GM18511 (cell line): Measurements from ENCODE around the gene ATCAY.
"Not testable (repeated sequence)": the region's sequence is repeated elsewhere in the genome, so short reads cannot be mapped to it uniquely, and the experiment has no call there.

Experiments used
- ATAC-seq: cut with Tn5 transposase; IDR thresholded peaks from one replicate; pipeline ENCODE4 v1.9.1; 2021; ENCODE audit warnings: mild to moderate bottlenecking, moderate library complexity; ENCODE audit not compliant: unreplicated experiment

The ATCAY gene

GRCh38 chr19:3852614-3853254, 27.8 kb upstream of the ATCAY start:
- ATAC-seq = no peak

- ATAC-seq = no peak
These were observed 25.2 kb upstream of the ATCAY start for GRCh38 chr19:3855320-3855719.

- no peak for ATAC-seq
These were observed 23.0 kb upstream of the ATCAY start for GRCh38 chr19:3857449-3858003.

GRCh38 chr19:3860499-3860898, 20.0 kb upstream of the ATCAY start:
- ATAC-seq = no peak

GRCh38 chr19:3862826-3863500, 17.5 kb upstream of the ATCAY start:
- no peak for ATAC-seq

GRCh38 chr19:3863648-3864047, 16.8 kb upstream of the ATCAY start:
- ATAC-seq = no peak

- no peak for ATAC-seq
These were observed 13.4 kb upstream of the ATCAY start for GRCh38 chr19:3866910-3867638.

- no peak for ATAC-seq
These were observed 12.3 kb upstream of the ATCAY start for GRCh38 chr19:3867971-3868769.

GRCh38 chr19:3868770-3869456, 11.6 kb upstream of the ATCAY start, which contains the start of gene ZFR2:
Gene ZFR2, minus strand, starts transcription at chr19:3869038. Its CDS starts 21 bp downstream, at chr19:3869017.
- no peak for ATAC-seq

- no peak for ATAC-seq
These were observed 7.3 kb upstream of the ATCAY start for GRCh38 chr19:3873151-3873550.

- ATAC-seq = not testable (repeated sequence)
These were observed 5.8 kb upstream of the ATCAY start for GRCh38 chr19:3874695-3875094.

- no peak for ATAC-seq
These were observed 829 bp upstream of the ATCAY start for GRCh38 chr19:3879656-3880055.

- no peak for ATAC-seq
These were observed 971 bp downstream of the ATCAY start for GRCh38 chr19:3881272-3882040.

- ATAC-seq = no peak
These were observed 1.5 kb downstream of the ATCAY start for GRCh38 chr19:3882041-3882384.

GRCh38 chr19:3890591-3890990, 10.1 kb downstream of the ATCAY start:
- no peak for ATAC-seq

GRCh38 chr19:3893509-3894179, 13.2 kb downstream of the ATCAY start:
- ATAC-seq = no peak

GRCh38 chr19:3894959-3895358, 14.5 kb downstream of the ATCAY start:
- not testable (repeated sequence) for ATAC-seq

- no peak for ATAC-seq
These were observed 15.3 kb downstream of the ATCAY start for GRCh38 chr19:3895788-3896187.

GRCh38 chr19:3897936-3898335, 17.5 kb downstream of the ATCAY start:
- no peak for ATAC-seq
